K562 (cell line): Measurements from ENCODE around the gene SCRG1. TPM values are rescaled to one million over a fixed set of nuclear protein-coding genes. Genes with fewer than 3 reads are reported as not detected.

ENCODE experiments used
- ATAC-seq: fragments of 200-7000 bp; cut with Tn5 transposase; 3 replicates; pipeline ENCODE4 v1.9.1; 2020; ENCODE audit warnings: moderate library complexity
- BruUV-seq: library from RNA; stranded (reverse); fragments of 400-500 nt; replicated peaks from 2 replicates; lab custom pipeline; 2021; lab: Mats Ljungman, UMichigan
- CTCF ChIA-PET: fragments of 300-600 bp; formaldehyde crosslinking; extraction: SDS; loops from one replicate; lab custom pipeline; 2021; ENCODE audit warnings: low intra/inter-chr PET ratio; lab: Yijun Ruan, JAX
- POLR2A ChIA-PET: fragments of 300-600, 350-650 bp; sonication (Branson Sonifier 250); formaldehyde crosslinking; extraction: SDS; loops from one replicate; lab custom pipeline; 2021; ENCODE audit warnings: antibody characterized with exemption, inconsistent platforms; lab: Yijun Ruan, JAX
- DNase-seq, 4 experiments: peaks; one replicate each; pipeline versions ENCODE4 v3.0.0 to v3.0.0-alpha.2; 2011 to 2018; ENCODE audit warnings: low spot score in 3 of 4, mixed read lengths in 3 of 4; ENCODE audit errors: extremely low read depth in 1 of 4
- FAIRE-seq: peaks from 2 replicates; lab custom pipeline; 2011; peaks lifted over from hg19 to GRCh38; lab: Jason Lieb, UNC
- H2AFZ ChIP-seq: 2 replicates; pipeline ENCODE4 v1.6.0; 2011; ENCODE audit warnings: low read depth, low read length, control low read depth, inconsistent platforms
- H3K27ac ChIP-seq: fragments of 200-600 bp; 3 replicates; pipeline ENCODE4 v1.8.0; 2011; ENCODE audit warnings: low read depth, mild to moderate bottlenecking, control low read depth, inconsistent platforms, low read length, moderate library complexity, mixed read lengths; ENCODE audit errors: extremely low read depth
- H3K27me3 ChIP-seq, 2 experiments: fragments of 300-600 bp in 1 of 2; 2 replicates in 1 of 2; 3 replicates in 1 of 2; pipeline versions ENCODE4 v1.6.0 to v1.8.0; 2011; ENCODE audit warnings: inconsistent platforms in 2 of 2, low read length in 2 of 2, mild to moderate bottlenecking in 1 of 2, mixed read lengths in 1 of 2, moderate library complexity in 1 of 2; ENCODE audit not compliant: control insufficient read depth in 2 of 2, insufficient read depth in 2 of 2
- H3K36me3 ChIP-seq: fragments of 300-600 bp; 3 replicates; pipeline ENCODE4 v1.8.0; 2011; ENCODE audit warnings: mild to moderate bottlenecking, low read length, inconsistent platforms; ENCODE audit not compliant: control insufficient read depth, insufficient read depth
- H3K4me1 ChIP-seq, 2 experiments: fragments of 200-600 bp in 1 of 2; replicated peaks in 1 of 2; 2 replicates in 1 of 2; 3 replicates in 1 of 2; pipeline versions ENCODE4 v1.5.1 to v1.8.0; 2011; ENCODE audit warnings: inconsistent platforms in 2 of 2, low read length in 2 of 2, mild to moderate bottlenecking in 1 of 2, mixed read lengths in 1 of 2, moderate library complexity in 1 of 2; ENCODE audit not compliant: control insufficient read depth in 2 of 2, insufficient read depth in 2 of 2
- H3K4me2 ChIP-seq: 2 replicates; pipeline ENCODE4 v1.6.1; 2011; ENCODE audit warnings: low read length, control low read depth, inconsistent platforms, mixed read lengths; ENCODE audit not compliant: insufficient read depth
- H3K4me3 ChIP-seq: fragments of 200-600 bp; sonication (generic), shearing (Covaris generic); 2 replicates; pipeline ENCODE4 v1.5.1; 2016; ENCODE audit warnings: control low read depth, inconsistent platforms
- H3K79me2 ChIP-seq: fragments of 200-600 bp; 3 replicates; pipeline ENCODE4 v1.8.0; 2011; ENCODE audit warnings: low read length, inconsistent platforms; ENCODE audit not compliant: control insufficient read depth, insufficient read depth
- H3K9ac ChIP-seq, 2 experiments: 2 replicates each; pipeline versions ENCODE4 v1.6.0 to v1.6.1; 2011; ENCODE audit warnings: low read depth in 2 of 2, low read length in 2 of 2, control low read depth in 1 of 2, inconsistent platforms in 1 of 2, mild to moderate bottlenecking in 1 of 2, mixed read lengths in 1 of 2; ENCODE audit not compliant: insufficient read depth in 1 of 2
- H3K9me1 ChIP-seq: one replicate; pipeline ENCODE4 v1.6.0; 2011; ENCODE audit warnings: inconsistent platforms, mild to moderate bottlenecking, low read length, moderate library complexity; ENCODE audit not compliant: control insufficient read depth, insufficient read depth
- H3K9me3 ChIP-seq: replicated peaks from 2 replicates; pipeline ENCODE4 v1.5.1; 2011; ENCODE audit warnings: low read depth, low read length, inconsistent platforms; ENCODE audit not compliant: control insufficient read depth, insufficient read depth
- H4K20me1 ChIP-seq: replicated peaks from 2 replicates; pipeline ENCODE4 v1.6.1; 2011; ENCODE audit warnings: low read length, inconsistent platforms, mixed read lengths; ENCODE audit not compliant: control insufficient read depth, insufficient read depth
- CEBPB ChIP-seq: fragments of 450-650 bp; IDR thresholded peaks from 2 replicates; pipeline ENCODE4 v1.6.1; 2016; ENCODE audit warnings: missing genetic modification characterization, missing compliant biosample characterization
- CEBPG ChIP-seq, 3 experiments: fragments of 200-800 bp in 1 of 3; sonication (Bioruptor generic) in 1 of 3; sonication (generic) in 1 of 3; formaldehyde crosslinking in 1 of 3; IDR thresholded peaks in 2 of 3; conservative IDR thresholded peaks in 1 of 3; 2 replicates each; pipeline versions ENCODE4 v1.6.1 to v1.8.0; 2016 to 2022; ENCODE audit warnings: missing compliant biosample characterization in 2 of 3, missing genetic modification characterization in 2 of 3, mild to moderate bottlenecking in 1 of 3, missing genetic modification reagents in 1 of 3
- CREB1 ChIP-seq, 2 experiments: sonication (generic) in 1 of 2; formaldehyde crosslinking in 1 of 2; IDR thresholded peaks; 2 replicates each; pipeline versions ENCODE4 v1.6.1 to v1.8.0; 2012 to 2022; ENCODE audit warnings: inconsistent platforms in 1 of 2, mild to moderate bottlenecking in 1 of 2, missing genetic modification reagents in 1 of 2, moderate library complexity in 1 of 2
- GABPB1 ChIP-seq: sonication (generic); formaldehyde crosslinking; IDR thresholded peaks from 2 replicates; pipeline ENCODE4 v1.8.0; 2022; ENCODE audit warnings: mild to moderate bottlenecking, missing genetic modification reagents
- HMBOX1 ChIP-seq: sonication (generic); IDR thresholded peaks from 2 replicates; pipeline ENCODE4 v1.6.1; 2016
- JUN ChIP-seq, 2 experiments: sonication (generic) in 1 of 2; formaldehyde crosslinking in 1 of 2; IDR thresholded peaks; 2 replicates each; pipeline versions ENCODE4 v1.6.1 to v1.8.0; 2012 to 2022; ENCODE audit warnings: borderline replicate concordance in 2 of 2, mild to moderate bottlenecking in 2 of 2, improper control_type of control experiment in 1 of 2, low read depth in 1 of 2, low read length in 1 of 2, missing genetic modification reagents in 1 of 2
- RBM17 ChIP-seq: fragments of 200-400 bp; formaldehyde crosslinking; IDR thresholded peaks from 2 replicates; pipeline ENCODE4 v1.6.1; 2017; ENCODE audit warnings: low read depth, mild to moderate bottlenecking, low read length, borderline replicate concordance
- RBM22 ChIP-seq: fragments of 200-400 bp; formaldehyde crosslinking; IDR thresholded peaks from 2 replicates; pipeline ENCODE4 v1.6.1; 2018; ENCODE audit warnings: low read length, low read depth; ENCODE audit not compliant: poor library complexity, severe bottlenecking
- TRIM24 ChIP-seq, 2 experiments: fragments of 450-650 bp; IDR thresholded peaks; 2 replicates each; pipeline ENCODE4 v1.6.1; 2016
- ZBED1 ChIP-seq: IDR thresholded peaks from 2 replicates; pipeline ENCODE4 v1.6.1; 2014
- ZNF174 ChIP-seq: fragments of 250-450 bp; sonication (Bioruptor Pico); IDR thresholded peaks from 2 replicates; pipeline ENCODE4 v1.4.0; 2020; ENCODE audit warnings: mild to moderate bottlenecking
- ZNF785 ChIP-seq: fragments of 250-450 bp; sonication (Bioruptor Pico); IDR thresholded peaks from 2 replicates; pipeline ENCODE4 v1.4.0; 2020; ENCODE audit warnings: mild to moderate bottlenecking
- WGBS: fragments of 100-300 bp; shearing (Covaris generic); methylation state at CpG from one replicate; pipeline ENCODE4 v1.1.6; 2016; ENCODE audit warnings: low coverage, mixed read lengths; ENCODE audit not compliant: insufficient coverage; ENCODE audit errors: missing lambda C conversion rate; 5-methylcytosine and 5-hydroxymethylcytosine counted together
- in situ Hi-C: fragments of 300-500 bp; cut with MboI; formaldehyde crosslinking; loops from 4 replicates; pipeline ENCODE4 v1.15.0; 2018; ENCODE audit warnings: inconsistent platforms, mixed read lengths
- intact Hi-C: fragments of 100-400 bp; cut with micrococcal nuclease; formaldehyde crosslinking; loops from 2 replicates; pipeline ENCODE4 v1.14.2; 2022
- polyA plus RNA-seq, 8 experiments: library from polyadenylated mRNA; depleted of rRNA in 4 of 8; stranded (reverse) in 5 of 8; unstranded in 3 of 8; fragments of >200 nt; fragmentation: Nextera tagmentation in 2 of 8; fragmentation: Illumina TruSeq in 1 of 8; extraction: Ambion mirVana in 2 of 8; extraction: Trizol in 1 of 8; gene quantifications; 2 replicates each; pipeline versions ENCODE4 v1.2.1 to v1.2.3, GENCODE V29; 2011 to 2014; ENCODE audit warnings: inconsistent platforms in 1 of 8, missing spikeins in 1 of 8
- total RNA-seq, 7 experiments: library from RNA; depleted of rRNA in 6 of 7; stranded (reverse); fragments of >200 nt in 6 of 7; fragmentation: Illumina TruSeq in 2 of 7; extraction: Trizol in 2 of 7; gene quantifications; 2 replicates each; pipeline versions ENCODE4 v1.2.1 to v1.2.3, GENCODE V29; 2011 to 2021; ENCODE audit warnings: low replicate concordance in 1 of 7

The SCRG1 gene
- total and polyA plus RNA-seq, 9 of the 15 experiments (the other 6 are each of a cell fraction or from before 2014, with no cell fraction given): 0.01 TPM; not detected in 7

DNA sequence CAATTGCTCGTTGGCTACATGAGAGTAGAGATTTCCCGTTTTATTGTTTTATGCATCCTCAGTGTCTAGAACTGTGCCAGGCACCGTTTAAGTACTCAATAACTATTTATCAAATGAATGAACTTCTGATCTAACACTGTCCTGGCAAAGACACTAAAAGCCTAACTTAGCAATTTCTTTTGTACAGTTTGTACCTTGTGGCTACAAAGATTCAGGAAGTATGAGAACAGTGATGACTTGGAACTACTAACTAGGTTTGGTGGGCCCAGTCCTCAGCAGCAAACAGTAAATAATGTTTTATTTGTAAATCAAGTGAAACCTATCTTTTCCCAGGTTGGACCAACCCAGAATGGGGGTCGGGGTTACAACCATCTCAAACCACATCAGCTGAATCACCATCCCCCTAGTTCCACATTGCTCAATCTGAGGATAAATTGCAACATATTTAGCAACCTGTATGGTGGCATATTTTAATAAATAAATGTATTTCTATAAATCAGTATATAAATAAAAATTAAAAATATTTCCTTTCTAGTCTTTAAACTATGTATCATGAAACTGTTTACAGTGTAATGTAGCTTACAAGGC lies 12.3 kb upstream of the SCRG1 start:
- Histone ChIP-seq H4K20me1 (no peaks in the 10 kb centered on the region), H3K4me2 (no peak overlapping the region), H3K27ac (no peak overlapping the region), H3K4me3 (no peak overlapping the region), H3K9me3 (no peaks in the 10 kb centered on the region), H2AFZ (0 out of 2 replicates have a peak overlapping the region, but pooled peaks have one; percentile 6), H3K9ac (no peak overlapping the region), H3K79me2 (no peaks in the 10 kb centered on the region), H3K4me1 (no peaks in the 10 kb centered on the region), H3K36me3 (no peaks in the 10 kb centered on the region), H3K27me3 (no peaks in the 10 kb centered on the region), H3K9me1 (no peaks in the 10 kb centered on the region)
- BruUV-seq: no TSS peak
- ChIA-PET CTCF (interaction anchor here (0.5 kb wide), 1 partner anchor 9 kb away, joined by 3 read pairs; no protein-coding TSS in a partner anchor), POLR2A (interaction anchor here (0.6 to 2.3 kb wide), 3 partner anchors 12 to 76 kb away, joined by 3 to 9 read pairs (median 3); partner anchors contain the start of gene HMGB2)
- no peak for ATAC-seq
- in situ Hi-C loops: no loop called here
- no peak for FAIRE-seq
- no peak for TF ChIP-seq ZBED1
- TF ChIP-seq ZNF174: no peak
- TF ChIP-seq CREB1 (IDR thresholded peaks at IDR 0.05): no peak
- TF ChIP-seq CREB1 (CRISPR knock-in tag; IDR thresholded peaks at IDR 0.05): no peak
- no peak for TF ChIP-seq RBM22
- TF ChIP-seq HMBOX1: peak; percentile 32; the same call in 1 of the 2 replicates
- TF ChIP-seq GABPB1 (CRISPR knock-in tag): no peak
- 0 out of 4 replicates have a peak, but pooled peaks of 1 of the 2 experiments have one; percentile 30 for TF ChIP-seq TRIM24 (IDR thresholded peaks at IDR 0.05)
- TF ChIP-seq ZNF785 (CRISPR knock-in tag): no peak
- no peak for TF ChIP-seq RBM17
- no peak for TF ChIP-seq JUN (IDR thresholded peaks at IDR 0.05; ENCODE audit: borderline replicate concordance, low read depth, low read length)
- TF ChIP-seq JUN (CRISPR knock-in tag; IDR thresholded peaks at IDR 0.05; ENCODE audit: borderline replicate concordance): no peak
- TF ChIP-seq CEBPB (tag): peak; percentile 79
- peak; percentile 44; the same call in 1 of the 2 replicates for TF ChIP-seq CEBPG (CRISPR knock-in tag; IDR thresholded peaks at IDR 0.05)
- peak; percentile 81 to 87 for TF ChIP-seq CEBPG (tag; conservative IDR thresholded peaks at IDR 0.05 in 1 of 2, IDR thresholded peaks at IDR 0.05 in 1 of 2)
- DNase-seq: no peak
- intact Hi-C loops: loop anchor here (2.0 to 10.0 kb wide), 3 partner anchors 38 to 516 kb away; partner anchors contain the start of gene HMGB2
- 10% methylated on average over 4 of the region's 4 CpGs for WGBS
